Measurements from ENCODE around the gene CAP1. TPM values are rescaled to one million over a fixed set of nuclear protein-coding genes. Genes with fewer than 3 reads are reported as not detected.

The CAP1 gene
- total RNA-seq, 4 donors from 2014 or later = 81.0 to 290 (median 238) TPM

DNA sequence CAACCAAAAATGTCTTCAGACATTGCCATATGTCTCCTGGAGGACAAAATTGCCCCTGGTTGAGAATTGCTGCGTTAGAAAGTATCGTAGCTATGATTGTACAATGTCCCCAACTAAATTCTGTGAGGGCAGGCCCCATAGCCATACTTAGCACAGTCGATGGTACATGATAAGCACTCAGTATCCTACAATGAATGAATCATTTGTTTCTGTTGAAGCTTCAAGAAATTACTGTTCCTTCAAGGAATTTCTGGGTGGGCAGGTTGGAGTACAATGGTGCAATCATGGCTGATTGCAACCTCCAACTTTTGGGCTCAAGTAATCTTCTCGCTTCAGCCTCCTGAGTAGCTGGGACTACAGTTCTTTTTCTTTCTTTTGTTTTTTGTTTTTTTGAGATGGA lies 4.7 kb downstream of the CAP1 start:
- Histone ChIP-seq H3K4me1 (peaks cover 18 to 84% (median 57%) of the 10 kb centered on the region in 4 donors), H3K4me3 (no peak overlapping the region), H3K27me3 (no peaks in the 10 kb centered on the region), H3K9me3 (no peaks in the 10 kb centered on the region), H3K27ac (no peak overlapping the region), H3K36me3 (no peaks in the 10 kb centered on the region)
- intact Hi-C loops (cut with DNase I; ENCODE audit: low total_unique reads) = no loop called here
- TF ChIP-seq EP300 (IDR thresholded peaks at IDR 0.05; ENCODE audit: low read depth) (no peak), CTCF (IDR thresholded peaks at IDR 0.05) (no peak)
- in situ Hi-C loops (cut with MboI; ENCODE audit: low pct_ligation_motif_present in 1 of 4, low pct_unique_long_range_greater_than_20kb in 1 of 4, low sequenced_read_pairs in 3 of 4) = no loop called here
- 87% methylated on average over 4 of the region's 4 CpGs; no CpG with 5 or more reads in 1 of the 2 donors for WGBS, 2 donors (ENCODE audit: low coverage in 1 of 2)
- DNase-seq = no peak

DNA sequence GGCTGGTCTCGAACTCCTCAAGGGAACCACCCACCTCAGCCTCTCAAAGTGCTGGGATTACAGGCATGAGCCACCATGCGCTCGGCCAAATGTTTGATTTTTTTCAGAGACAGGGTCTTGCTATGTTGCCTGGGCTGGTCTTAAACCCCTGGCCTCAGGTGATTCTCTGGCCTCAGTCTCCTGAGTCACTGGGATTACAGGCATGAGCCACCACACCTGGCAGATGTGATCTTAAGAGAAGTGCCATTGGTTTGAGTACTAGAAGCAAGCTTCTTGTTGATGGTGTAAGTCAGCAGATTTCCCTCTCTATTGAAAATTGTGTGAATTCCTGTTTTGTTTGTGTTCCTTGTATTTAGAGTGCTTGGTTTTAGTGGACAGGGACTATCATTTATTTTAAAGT lies 5.2 kb downstream of the CAP1 start:
- in situ Hi-C loops (cut with MboI; ENCODE audit: low pct_ligation_motif_present in 1 of 4, low pct_unique_long_range_greater_than_20kb in 1 of 4, low sequenced_read_pairs in 3 of 4) = no loop called here
- DNase-seq = no peak
- intact Hi-C loops (cut with DNase I; ENCODE audit: low total_unique reads) = no loop called here
- Histone ChIP-seq H3K27ac (no peak overlapping the region), H3K4me1 (peaks cover 21 to 90% (median 58%) of the 10 kb centered on the region in 4 donors), H3K36me3 (no peaks in the 10 kb centered on the region), H3K4me3 (no peak overlapping the region), H3K9me3 (no peaks in the 10 kb centered on the region), H3K27me3 (no peaks in the 10 kb centered on the region)
- no peak for TF ChIP-seq POLR2AphosphoS5 (IDR thresholded peaks at IDR 0.05)
- TF ChIP-seq CTCF (IDR thresholded peaks at IDR 0.05) = no peak
- no peak for TF ChIP-seq POLR2A (IDR thresholded peaks at IDR 0.05)
- TF ChIP-seq EP300 (IDR thresholded peaks at IDR 0.05; ENCODE audit: low read depth) = no peak
- WGBS, 2 donors (ENCODE audit: low coverage in 1 of 2) = 100% methylated on average over 3 of the region's 3 CpGs; no CpG with 5 or more reads in 1 of the 2 donors

DNA sequence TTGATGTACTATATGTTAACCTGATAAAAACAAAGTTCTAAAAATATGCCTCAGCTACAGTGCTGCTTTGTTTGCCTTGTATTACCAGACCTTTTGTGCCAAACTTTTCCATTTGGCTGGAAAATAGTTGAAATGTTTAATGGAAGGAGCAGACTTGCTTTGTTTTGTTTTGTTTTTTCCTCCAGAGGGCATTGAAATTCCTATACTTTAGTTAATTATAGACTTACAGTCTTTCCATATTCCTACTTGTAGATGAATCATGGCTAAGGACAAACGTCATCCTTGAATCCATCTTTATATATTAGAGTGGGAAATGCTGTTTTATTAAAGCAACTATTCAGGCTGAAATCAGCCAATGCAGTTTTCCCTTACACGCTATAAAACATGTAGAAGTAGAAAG lies 6.7 kb downstream of the CAP1 start:
- H3K27me3 ChIP-seq = no peaks in the 10 kb centered on the region
- TF ChIP-seq EP300 (IDR thresholded peaks at IDR 0.05; ENCODE audit: low read depth) (no peak), POLR2A (IDR thresholded peaks at IDR 0.05) (no peak), POLR2AphosphoS5 (IDR thresholded peaks at IDR 0.05) (no peak), CTCF (IDR thresholded peaks at IDR 0.05) (no peak)
- in situ Hi-C loops (cut with MboI; ENCODE audit: low pct_ligation_motif_present in 1 of 4, low pct_unique_long_range_greater_than_20kb in 1 of 4, low sequenced_read_pairs in 3 of 4) (no loop called here), intact Hi-C loops (cut with DNase I; ENCODE audit: low total_unique reads) (no loop called here)
- peaks cover 18 to 94% (median 47%) of the 10 kb centered on the region in 4 donors for H3K4me1 ChIP-seq
- no peak overlapping the region for H3K4me3 ChIP-seq
- no peaks in the 10 kb centered on the region for H3K9me3 ChIP-seq
- H3K27ac ChIP-seq = peak overlapping the region in 1 of 4 donors; percentile 7
- H3K36me3 ChIP-seq = no peaks in the 10 kb centered on the region
- 17 to 77% methylated on average over 2 of the region's 2 CpGs for WGBS, 2 donors (ENCODE audit: low coverage in 1 of 2)
- DNase-seq = no peak

DNA sequence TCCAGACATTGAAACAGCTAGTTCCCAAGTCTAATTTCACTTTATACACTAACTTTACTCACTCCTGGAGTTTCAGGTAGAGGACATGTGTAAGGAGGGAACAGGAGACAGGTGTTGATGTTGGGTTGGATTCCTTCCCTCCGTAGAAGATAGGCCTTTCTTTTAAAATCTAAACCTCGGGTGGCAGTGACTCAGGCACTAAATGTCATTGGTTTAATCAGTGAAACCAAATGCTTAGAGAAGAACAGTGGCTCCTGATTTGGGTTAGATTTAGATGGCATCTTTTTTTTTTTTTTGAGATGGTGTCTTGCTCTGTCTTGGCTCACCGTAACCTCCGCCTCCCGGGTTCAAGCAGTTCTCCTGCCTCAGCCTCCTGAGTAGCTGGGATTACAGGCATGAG lies 7.2 kb downstream of the CAP1 start:
- H3K27ac ChIP-seq = peak overlapping the region in 1 of 4 donors; percentile 7
- peaks cover 13 to 94% (median 42%) of the 10 kb centered on the region in 4 donors for H3K4me1 ChIP-seq
- no peaks in the 10 kb centered on the region for H3K27me3 ChIP-seq
- intact Hi-C loops (cut with DNase I; ENCODE audit: low total_unique reads) (no loop called here), in situ Hi-C loops (cut with MboI; ENCODE audit: low pct_ligation_motif_present in 1 of 4, low pct_unique_long_range_greater_than_20kb in 1 of 4, low sequenced_read_pairs in 3 of 4) (no loop called here)
- WGBS, 2 donors (ENCODE audit: low coverage in 1 of 2) = 75 to 79% methylated on average over 5 of the region's 5 CpGs
- no peaks in the 10 kb centered on the region for H3K36me3 ChIP-seq
- no peak overlapping the region for H3K4me3 ChIP-seq
- no peak for DNase-seq
- no peaks in the 10 kb centered on the region for H3K9me3 ChIP-seq
- no peak for TF ChIP-seq CTCF (IDR thresholded peaks at IDR 0.05)
- no peak for TF ChIP-seq POLR2A (IDR thresholded peaks at IDR 0.05)
- no peak for TF ChIP-seq EP300 (IDR thresholded peaks at IDR 0.05; ENCODE audit: low read depth)
- TF ChIP-seq POLR2AphosphoS5 (IDR thresholded peaks at IDR 0.05) = no peak

Data from transverse colon (tissue), 4 donors.